ENCODE measurements around the gene ATXN7. TPM values are rescaled to one million over a fixed set of nuclear protein-coding genes. Genes with fewer than 3 reads are reported as not detected.
A peak's percentile ranks its signal among the peaks of the same experiment; 100 is the strongest.

ATXN7 gene
- total and polyA plus RNA-seq, 2 of the 4 experiments (the other 2 are of a cell fraction), result 8.6 to 13.6 TPM

GRCh38 chr3:63940389-63940757 is 76.7 kb downstream of the ATXN7 start:
- Histone ChIP-seq H2AK9ac (replicated peaks; ENCODE audit: low read depth, low read length, poor library complexity) (no peak overlapping the region), H3K79me1 (ENCODE audit: low read depth in 1 of 2, low read length in 2 of 2) (peaks cover 47 to 83% of the 10 kb centered on the region in 2 experiments), H3K27me3 (ENCODE audit: control insufficient read depth, insufficient read depth, low read length) (no peaks in the 10 kb centered on the region), H3K56ac (ENCODE audit: extremely low read depth, insufficient read depth, low read length) (no peak overlapping the region), H2BK5ac (ENCODE audit: low read depth, low read length, poor library complexity, severe bottlenecking) (no peak overlapping the region), H3K4me3 (ENCODE audit: insufficient read depth, low read depth, low read length) (no peak overlapping the region), H3K4ac (ENCODE audit: low read depth, low read length) (no peak overlapping the region), H3K9me3 (ENCODE audit: control insufficient read depth, insufficient read depth, low read length) (peaks cover 3% of the 10 kb centered on the region), H2AK5ac (ENCODE audit: low read depth, low read length) (no peak overlapping the region), H2BK20ac (ENCODE audit: low read depth, low read length) (no peak overlapping the region), H3K27ac (ENCODE audit: insufficient read depth, low read length) (no peak overlapping the region), H2BK15ac (ENCODE audit: low read depth, low read length) (no peak overlapping the region), H4K5ac (ENCODE audit: low read depth, low read length) (no peak overlapping the region), H3K23ac (ENCODE audit: low read depth, low read length) (no peak overlapping the region), H3K18ac (ENCODE audit: low read depth, low read length) (no peak overlapping the region), H3K14ac (replicated peaks; ENCODE audit: low read depth, low read length) (0 out of 2 replicates have a peak overlapping the region, but pooled peaks have one; percentile 1), H3K9me1 (ENCODE audit: insufficient read depth, low read length) (peaks cover 30% of the 10 kb centered on the region), H3K36me3 (ENCODE audit: control insufficient read depth, insufficient read depth, low read length) (peaks cover 4% of the 10 kb centered on the region; the same call in 1 of the 2 replicates), H2AFZ (replicated peaks; ENCODE audit: low read length, poor library complexity) (no peak overlapping the region), H3K4me2 (ENCODE audit: low read depth, low read length) (peak overlapping the region; percentile 57; the same call in 1 of the 2 replicates), H2BK120ac (ENCODE audit: low read depth, low read length) (no peak overlapping the region), H4K91ac (ENCODE audit: insufficient read depth, low read depth, low read length) (no peak overlapping the region), H4K8ac (ENCODE audit: low read depth in 2 of 2, low read length in 2 of 2) (no peak overlapping the region), H4K20me1 (ENCODE audit: insufficient read depth, low read length) (peaks cover 63% of the 10 kb centered on the region), H3K4me1 (ENCODE audit: control insufficient read depth, insufficient read depth, low read length) (peaks cover 14% of the 10 kb centered on the region), H3K9ac (ENCODE audit: low read depth, low read length) (no peak overlapping the region)
- ChIA-PET CTCF (no interaction called here), POLR2A (ENCODE audit: unreplicated experiment) (no interaction called here)
- dilution Hi-C loops (cut with HindIII; ENCODE audit: low sequenced_read_pairs, unreplicated experiment), result no loop called here
- TF ChIP-seq MAZ (IDR thresholded peaks at IDR 0.05; ENCODE audit: borderline replicate concordance, low read depth, low read length), result no peak
- TF ChIP-seq FOS (IDR thresholded peaks at IDR 0.05; ENCODE audit: low read depth, low read length), result peak; percentile 48; the same call in 1 of the 2 replicates
- TF ChIP-seq CEBPB (IDR thresholded peaks at IDR 0.05; ENCODE audit: low read depth, low read length), result peak; percentile 90
- BruUV-seq (replicated peaks), result no TSS peak
- WGBS, 2 experiments (ENCODE audit: extremely low coverage in 2 of 2, insufficient read length in 1 of 2), result no CpG with 5 or more reads among the region's 4 CpGs
- intact Hi-C loops (cut with micrococcal nuclease), result no loop called here
- in situ Hi-C loops (cut with MboI; ENCODE audit: low sequenced_read_pairs), result no loop called here
- DNase-seq, result peak; percentile 76
- peak; percentile 88 for ATAC-seq (ENCODE audit: low read depth)
